NCI-H187 (cell line): Measurements from ENCODE around the gene C11orf98.
A peak's percentile ranks its signal among the peaks of the same experiment; 100 is the strongest.
"Not testable (repeated sequence)": the region's sequence is repeated elsewhere in the genome, so short reads cannot be mapped to it uniquely, and the experiment has no call there.

Experiments
- DNase-seq, 2 experiments: peaks; one replicate each; lab custom pipeline; 2025; lab: John Stamatoyannopoulos, UW

Gene C11orf98

GRCh38 chr11:62650283-62650682, 14.7 kb downstream of the C11orf98 start:
- not testable (repeated sequence) for DNase-seq

GRCh38 chr11:62649486-62649885, 15.5 kb downstream of the C11orf98 start:
- no peak for DNase-seq

- DNase-seq: no peak
These were observed 16.0 kb downstream of the C11orf98 start for GRCh38 chr11:62648967-62649364.

GRCh38 chr11:62648185-62648966, 16.6 kb downstream of the C11orf98 start:
- DNase-seq: no peak

- no peak for DNase-seq
These were observed 17.4 kb downstream of the C11orf98 start for GRCh38 chr11:62647609-62648005.

- DNase-seq: no peak
These were observed 18.0 kb downstream of the C11orf98 start for GRCh38 chr11:62646825-62647608.

GRCh38 chr11:62645946-62646824, 18.8 kb downstream of the C11orf98 start, which contains the start of gene GANAB:
Gene GANAB, minus strand, starts transcription at chr11:62646613. Its CDS starts 14 bp downstream, at chr11:62646599.
- peak; percentile 94 to 97 for DNase-seq

- no peak for DNase-seq
These were observed 19.4 kb downstream of the C11orf98 start for GRCh38 chr11:62645671-62645945.

- DNase-seq: no peak
These were observed 20.8 kb downstream of the C11orf98 start for GRCh38 chr11:62644220-62644619.

- DNase-seq: no peak
These were observed 32.5 kb downstream of the C11orf98 start for GRCh38 chr11:62632492-62632891.

GRCh38 chr11:62627713-62628112, 37.3 kb downstream of the C11orf98 start:
- DNase-seq: no peak

GRCh38 chr11:62622476-62623089, 42.4 kb downstream of the C11orf98 start:
- DNase-seq: no peak

GRCh38 chr11:62621567-62622470, 43.2 kb downstream of the C11orf98 start, which contains the start of gene B3GAT3:
Gene B3GAT3, minus strand, starts transcription at chr11:62621986. Its CDS starts 39 bp downstream, at chr11:62621947.
- DNase-seq: peak; percentile 94 to 95

- DNase-seq: no peak
These were observed 43.9 kb downstream of the C11orf98 start for GRCh38 chr11:62621027-62621566.

- DNase-seq: not testable (repeated sequence)
These were observed 48.1 kb downstream of the C11orf98 start for GRCh38 chr11:62616957-62617356.

- no peak for DNase-seq
These were observed 49.5 kb downstream of the C11orf98 start for GRCh38 chr11:62615521-62615920.

GRCh38 chr11:62614275-62614674, 50.7 kb downstream of the C11orf98 start:
- DNase-seq: no peak

- no peak for DNase-seq
These were observed 51.7 kb downstream of the C11orf98 start for GRCh38 chr11:62613291-62613778.
